C4-2B (cell line): ENCODE measurements around the gene RPRD2.

ENCODE experiments used
- H3K27ac ChIP-seq: fragments of 450-650 bp; 2 replicates; pipeline ENCODE4 v1.5.1; 2017
- ZFX ChIP-seq: fragments of 450-650 bp; IDR thresholded peaks from 2 replicates; pipeline ENCODE4 v1.6.1; 2017
- TF ChIP-seq, protein P1 (sequence below): fragments of 450-650 bp; conservative IDR thresholded peaks from 2 replicates; pipeline ENCODE4 v1.5.1; 2017; ENCODE audit warnings: mild to moderate bottlenecking

The RPRD2 gene

DNA sequence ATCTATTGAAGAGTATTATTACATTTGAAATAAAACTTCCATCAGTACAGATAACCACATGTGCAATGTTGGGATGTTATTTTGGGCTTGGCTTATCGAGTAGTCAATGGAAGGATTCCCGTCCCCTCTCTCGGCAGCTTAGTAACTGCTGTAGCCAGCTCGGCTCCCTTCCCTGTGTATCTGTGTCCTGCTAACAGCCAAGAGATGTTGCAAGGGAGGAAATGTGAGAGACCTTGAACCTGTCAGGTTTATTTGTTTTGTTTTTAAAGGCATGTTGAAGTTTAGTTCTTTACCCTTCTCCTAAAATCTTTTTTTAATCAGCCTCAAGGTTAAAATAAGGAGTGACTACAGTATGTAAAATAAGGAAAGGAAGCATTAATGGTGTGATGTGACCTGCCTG, 109.7 kb downstream of the RPRD2 start:
- H3K27ac ChIP-seq = no peak overlapping the region
- TF ChIP-seq, protein P1, sequence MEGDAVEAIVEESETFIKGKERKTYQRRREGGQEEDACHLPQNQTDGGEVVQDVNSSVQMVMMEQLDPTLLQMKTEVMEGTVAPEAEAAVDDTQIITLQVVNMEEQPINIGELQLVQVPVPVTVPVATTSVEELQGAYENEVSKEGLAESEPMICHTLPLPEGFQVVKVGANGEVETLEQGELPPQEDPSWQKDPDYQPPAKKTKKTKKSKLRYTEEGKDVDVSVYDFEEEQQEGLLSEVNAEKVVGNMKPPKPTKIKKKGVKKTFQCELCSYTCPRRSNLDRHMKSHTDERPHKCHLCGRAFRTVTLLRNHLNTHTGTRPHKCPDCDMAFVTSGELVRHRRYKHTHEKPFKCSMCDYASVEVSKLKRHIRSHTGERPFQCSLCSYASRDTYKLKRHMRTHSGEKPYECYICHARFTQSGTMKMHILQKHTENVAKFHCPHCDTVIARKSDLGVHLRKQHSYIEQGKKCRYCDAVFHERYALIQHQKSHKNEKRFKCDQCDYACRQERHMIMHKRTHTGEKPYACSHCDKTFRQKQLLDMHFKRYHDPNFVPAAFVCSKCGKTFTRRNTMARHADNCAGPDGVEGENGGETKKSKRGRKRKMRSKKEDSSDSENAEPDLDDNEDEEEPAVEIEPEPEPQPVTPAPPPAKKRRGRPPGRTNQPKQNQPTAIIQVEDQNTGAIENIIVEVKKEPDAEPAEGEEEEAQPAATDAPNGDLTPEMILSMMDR = no peak
- no peak for TF ChIP-seq ZFX

DNA sequence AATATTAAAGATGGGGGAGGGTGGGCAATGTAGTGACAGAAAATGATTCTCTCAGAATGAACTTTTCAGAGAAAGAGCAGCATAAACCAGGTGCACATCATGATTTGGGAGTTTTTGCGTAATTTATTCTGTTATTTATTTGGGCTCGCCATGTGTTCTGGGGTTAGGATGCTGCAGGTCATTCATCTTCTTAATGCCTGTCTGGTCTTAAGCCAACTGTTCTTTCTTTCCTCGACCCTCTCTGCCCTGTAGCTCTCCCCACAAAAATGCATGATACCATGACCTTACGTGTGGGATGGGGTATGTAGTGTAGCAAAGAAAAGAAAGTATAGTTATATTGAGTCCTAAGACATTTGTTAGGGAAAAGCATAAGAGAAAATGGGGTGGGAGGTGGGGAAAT, 110.9 kb downstream of the RPRD2 start:
- no peak overlapping the region for H3K27ac ChIP-seq
- TF ChIP-seq, protein P1 = no peak
- no peak for TF ChIP-seq ZFX

DNA sequence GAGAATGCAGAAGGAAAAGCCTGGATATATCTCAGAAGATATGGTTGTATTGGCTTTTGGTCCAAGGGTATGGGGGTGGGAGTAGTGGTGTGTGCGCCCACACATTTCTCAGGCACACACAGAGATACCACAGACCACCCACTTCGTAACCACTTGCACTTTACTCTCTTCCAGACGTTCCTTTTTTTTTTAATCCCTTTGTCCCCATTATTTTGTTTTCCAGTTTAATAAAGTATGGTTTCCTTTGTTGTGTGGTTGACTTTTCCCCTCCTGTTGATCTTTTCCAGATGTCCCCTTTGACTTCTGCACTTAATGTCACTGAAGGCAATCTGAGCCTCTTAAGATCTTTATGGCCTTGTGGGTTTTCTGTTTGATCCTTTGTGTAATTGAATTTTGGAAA, 112.8 kb downstream of the RPRD2 start:
- TF ChIP-seq, protein P1 = no peak
- no peak for TF ChIP-seq ZFX
- no peak overlapping the region for H3K27ac ChIP-seq

DNA sequence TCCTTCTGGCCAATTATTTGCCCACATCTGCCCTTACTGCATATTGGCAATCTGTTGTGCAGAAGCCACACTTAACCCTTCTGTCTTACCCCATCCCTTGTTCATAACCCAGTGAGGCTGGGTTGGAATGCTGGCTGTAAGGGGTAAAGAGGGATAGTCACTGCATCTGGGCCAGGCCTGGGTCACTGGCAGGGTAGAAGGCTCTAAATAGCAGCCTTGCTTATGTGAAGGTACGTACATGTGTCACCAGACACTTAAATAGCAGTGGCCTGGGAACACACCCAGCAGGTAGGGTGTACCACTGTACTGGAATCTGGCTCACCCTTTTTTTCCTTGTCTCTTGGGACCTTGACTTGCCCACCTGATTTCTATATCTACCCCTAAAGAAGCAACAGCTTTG, 113.4 kb downstream of the RPRD2 start:
- TF ChIP-seq, protein P1 = no peak
- TF ChIP-seq ZFX = no peak
- no peak overlapping the region for H3K27ac ChIP-seq

DNA sequence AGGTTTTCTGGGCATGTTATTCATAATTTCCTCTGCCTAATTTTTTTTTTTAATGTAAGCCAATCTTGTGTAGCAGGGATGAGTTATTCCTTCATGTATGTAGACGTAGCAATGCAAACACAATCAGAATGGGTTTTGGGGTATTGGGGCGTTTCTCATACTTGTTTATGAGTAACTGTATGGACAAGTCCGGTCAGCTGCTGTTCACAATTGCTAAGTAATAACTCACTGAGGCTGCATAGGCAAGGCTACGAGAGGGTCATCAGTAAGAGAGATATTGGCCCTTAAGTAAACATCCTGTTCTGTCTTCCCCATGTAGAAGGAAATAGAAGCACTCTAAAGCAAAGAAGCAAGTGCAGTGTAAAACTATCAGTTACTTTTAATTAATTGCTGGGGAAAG, 113.8 kb downstream of the RPRD2 start:
- TF ChIP-seq ZFX = no peak
- TF ChIP-seq, protein P1 = no peak
- no peak overlapping the region for H3K27ac ChIP-seq

DNA sequence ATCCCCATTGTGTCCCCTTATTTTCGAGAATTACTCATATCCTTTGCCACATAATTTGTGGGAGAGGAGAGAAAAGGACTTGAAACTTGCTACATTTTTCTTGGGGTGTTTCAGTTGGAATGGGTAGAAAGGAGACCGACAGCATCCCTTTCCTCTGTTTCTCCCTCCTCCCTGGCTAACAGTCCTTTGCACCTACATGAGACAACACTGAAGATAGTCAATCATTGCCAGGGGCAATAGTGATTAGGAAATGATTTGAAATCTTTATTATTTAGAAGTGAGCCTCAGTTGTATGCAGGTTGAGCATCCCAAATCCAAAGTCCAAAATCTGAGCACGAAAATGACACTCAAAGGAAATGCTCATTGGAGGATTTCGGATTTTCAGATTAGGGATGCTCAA, 115.4 kb downstream of the RPRD2 start:
- TF ChIP-seq ZFX = no peak
- TF ChIP-seq, protein P1 = no peak
- H3K27ac ChIP-seq = no peak overlapping the region

DNA sequence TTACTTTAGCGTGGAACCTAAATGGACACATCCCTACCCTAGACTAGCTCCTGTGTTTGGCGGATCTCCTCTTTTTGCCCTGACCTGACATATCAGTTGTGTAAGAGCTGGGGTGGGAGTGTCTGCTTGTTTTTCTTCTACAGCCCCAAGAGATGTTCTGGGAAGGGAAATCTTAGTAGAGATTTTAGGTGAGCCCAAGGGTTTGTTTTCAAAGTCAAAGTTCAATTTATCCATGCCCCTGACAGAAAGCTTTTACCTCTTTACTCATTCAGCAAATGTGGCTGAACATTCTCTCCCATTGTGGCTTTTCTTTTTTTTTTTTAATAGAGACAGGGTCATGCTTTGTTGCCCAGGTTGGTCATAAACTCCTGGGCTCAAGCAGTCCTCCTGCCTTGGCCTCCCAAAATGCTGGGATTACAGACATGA, 116.0 kb downstream of the RPRD2 start:
- no peak overlapping the region for H3K27ac ChIP-seq
- TF ChIP-seq, protein P1 = no peak
- no peak for TF ChIP-seq ZFX

DNA sequence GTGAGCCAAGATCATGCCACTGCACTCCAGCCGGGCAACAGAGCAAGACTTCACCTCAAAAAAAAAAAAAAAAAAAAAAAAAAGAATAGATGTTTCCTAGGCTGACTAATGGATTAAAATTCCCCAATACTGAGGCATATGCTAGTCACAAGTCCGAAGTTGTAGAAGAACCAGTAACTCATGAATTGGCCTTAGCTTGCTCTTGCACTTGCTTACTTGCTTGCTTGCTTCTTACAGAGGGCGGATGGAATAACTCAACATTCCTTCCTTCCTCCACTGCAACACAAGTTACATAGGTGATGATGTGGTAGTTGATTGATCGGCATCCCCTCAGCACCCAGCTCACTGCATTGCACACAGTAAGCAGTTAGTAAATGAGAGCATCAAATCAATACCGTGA, 120.5 kb downstream of the RPRD2 start:
- no peak for TF ChIP-seq ZFX
- TF ChIP-seq, protein P1 = no peak
- no peak overlapping the region for H3K27ac ChIP-seq
